Astrocyte (in vitro differentiated cells and primary cell): Measurements from ENCODE around the gene PTPRM. TPM values are rescaled to one million over a fixed set of nuclear protein-coding genes. Genes with fewer than 3 reads are reported as not detected.

Source experiments
- DNase-seq: peaks from one replicate; pipeline ENCODE4 v3.0.0-alpha.2; 2010; ENCODE audit warnings: low read depth
- FAIRE-seq: peaks from 2 replicates; lab custom pipeline; 2011; peaks lifted over from hg19 to GRCh38; lab: Jason Lieb, UNC
- H2AFZ ChIP-seq: 2 replicates; pipeline ENCODE4 v1.6.0; 2012; ENCODE audit warnings: low read depth, low read length, inconsistent platforms
- H3K27ac ChIP-seq: 2 replicates; pipeline ENCODE4 v1.5.1; 2011; ENCODE audit warnings: low read depth, low read length, inconsistent platforms
- H3K27me3 ChIP-seq: 2 replicates; pipeline ENCODE4 v1.6.0; 2011; ENCODE audit warnings: low read length, inconsistent platforms; ENCODE audit not compliant: insufficient read depth
- H3K36me3 ChIP-seq: 2 replicates; pipeline ENCODE4 v1.5.1; 2011; ENCODE audit warnings: low read length, inconsistent platforms; ENCODE audit not compliant: insufficient read depth
- H3K4me1 ChIP-seq: 2 replicates; pipeline ENCODE4 v1.5.1; 2011; ENCODE audit warnings: low read length, inconsistent platforms; ENCODE audit not compliant: insufficient read depth
- H3K4me2 ChIP-seq: 2 replicates; pipeline ENCODE4 v1.6.0; 2012; ENCODE audit warnings: low read length, inconsistent platforms
- H3K4me3 ChIP-seq: 2 replicates; pipeline ENCODE4 v1.5.1; 2011; ENCODE audit warnings: low read depth, mild to moderate bottlenecking, low read length, inconsistent platforms; ENCODE audit not compliant: insufficient read depth
- H3K79me2 ChIP-seq: 2 replicates; pipeline ENCODE4 v1.6.0; 2012; ENCODE audit warnings: mild to moderate bottlenecking, low read length, inconsistent platforms; ENCODE audit not compliant: insufficient read depth
- H3K9ac ChIP-seq: 2 replicates; pipeline ENCODE4 v1.6.0; 2012; ENCODE audit warnings: mild to moderate bottlenecking, low read length, inconsistent platforms
- H3K9me3 ChIP-seq: 2 replicates; pipeline ENCODE4 v1.5.1; 2012; ENCODE audit warnings: low read depth, mild to moderate bottlenecking, low read length, inconsistent platforms; ENCODE audit not compliant: insufficient read depth
- H4K20me1 ChIP-seq: 2 replicates; pipeline ENCODE4 v1.6.0; 2012; ENCODE audit warnings: low read length, inconsistent platforms; ENCODE audit not compliant: insufficient read depth
- H3K27ac Mint-ChIP-seq: one replicate; pipeline ENCODE4 v1.8.0; 2021; ENCODE audit warnings: mild to moderate bottlenecking, mixed read lengths; ENCODE audit not compliant: unreplicated experiment
- H3K27me3 Mint-ChIP-seq: one replicate; pipeline ENCODE4 v1.8.0; 2021; ENCODE audit warnings: low read depth, mixed read lengths; ENCODE audit not compliant: unreplicated experiment
- H3K36me3 Mint-ChIP-seq: one replicate; pipeline ENCODE4 v1.8.0; 2021; ENCODE audit warnings: low read depth, mixed read lengths; ENCODE audit not compliant: unreplicated experiment
- H3K4me1 Mint-ChIP-seq: one replicate; pipeline ENCODE4 v1.8.0; 2021; ENCODE audit warnings: low read depth, mixed read lengths; ENCODE audit not compliant: unreplicated experiment
- H3K4me3 Mint-ChIP-seq: one replicate; pipeline ENCODE4 v1.8.0; 2021; ENCODE audit warnings: mild to moderate bottlenecking, moderate library complexity, mixed read lengths; ENCODE audit not compliant: unreplicated experiment
- H3K9me3 Mint-ChIP-seq: one replicate; pipeline ENCODE4 v1.8.0; 2021; ENCODE audit warnings: mild to moderate bottlenecking, mixed read lengths; ENCODE audit not compliant: unreplicated experiment
- EZH2 ChIP-seq: IDR thresholded peaks from 2 replicates; pipeline ENCODE4 v1.6.1; 2012; ENCODE audit warnings: mild to moderate bottlenecking, low read length, inconsistent platforms; ENCODE audit not compliant: insufficient read depth
- total RNA-seq: library from RNA; stranded (reverse); gene quantifications from 2 replicates; pipeline ENCODE4 v1.2.1, GENCODE V29; 2021
- TF ChIP-seq, protein P1 (sequence below): IDR thresholded peaks from 2 replicates; pipeline ENCODE4 v1.5.1; 2011; ENCODE audit warnings: low read depth, mild to moderate bottlenecking, inconsistent platforms, low read length, moderate library complexity; ENCODE audit not compliant: insufficient read depth

PTPRM gene
- total RNA-seq, 1 donor from 2014 or later, result 59.6 TPM

GRCh38 chr18:8175501-8176061, 608.5 kb downstream of the PTPRM start:
- DNase-seq (no peak), FAIRE-seq (no peak)
- Mint-ChIP-seq H3K36me3 (peaks cover 5% of the 10 kb centered on the region), H3K4me3 (no peak overlapping the region), H3K27ac (no peak overlapping the region), H3K9me3 (no peaks in the 10 kb centered on the region), H3K4me1 (peaks cover 14% of the 10 kb centered on the region), H3K27me3 (no peaks in the 10 kb centered on the region)
- Histone ChIP-seq H3K4me3 (no peak overlapping the region), H2AFZ (no peak overlapping the region), H3K27ac (no peak overlapping the region), H4K20me1 (no peaks in the 10 kb centered on the region), H3K79me2 (no peaks in the 10 kb centered on the region), H3K4me1 (no peaks in the 10 kb centered on the region), H3K9me3 (no peaks in the 10 kb centered on the region), H3K27me3 (no peaks in the 10 kb centered on the region), H3K4me2 (no peak overlapping the region), H3K36me3 (no peaks in the 10 kb centered on the region), H3K9ac (no peak overlapping the region)
- no peak for TF ChIP-seq EZH2
- TF ChIP-seq, protein P1, sequence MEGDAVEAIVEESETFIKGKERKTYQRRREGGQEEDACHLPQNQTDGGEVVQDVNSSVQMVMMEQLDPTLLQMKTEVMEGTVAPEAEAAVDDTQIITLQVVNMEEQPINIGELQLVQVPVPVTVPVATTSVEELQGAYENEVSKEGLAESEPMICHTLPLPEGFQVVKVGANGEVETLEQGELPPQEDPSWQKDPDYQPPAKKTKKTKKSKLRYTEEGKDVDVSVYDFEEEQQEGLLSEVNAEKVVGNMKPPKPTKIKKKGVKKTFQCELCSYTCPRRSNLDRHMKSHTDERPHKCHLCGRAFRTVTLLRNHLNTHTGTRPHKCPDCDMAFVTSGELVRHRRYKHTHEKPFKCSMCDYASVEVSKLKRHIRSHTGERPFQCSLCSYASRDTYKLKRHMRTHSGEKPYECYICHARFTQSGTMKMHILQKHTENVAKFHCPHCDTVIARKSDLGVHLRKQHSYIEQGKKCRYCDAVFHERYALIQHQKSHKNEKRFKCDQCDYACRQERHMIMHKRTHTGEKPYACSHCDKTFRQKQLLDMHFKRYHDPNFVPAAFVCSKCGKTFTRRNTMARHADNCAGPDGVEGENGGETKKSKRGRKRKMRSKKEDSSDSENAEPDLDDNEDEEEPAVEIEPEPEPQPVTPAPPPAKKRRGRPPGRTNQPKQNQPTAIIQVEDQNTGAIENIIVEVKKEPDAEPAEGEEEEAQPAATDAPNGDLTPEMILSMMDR, result no peak

GRCh38 chr18:8176109-8176508, 609.0 kb downstream of the PTPRM start:
- TF ChIP-seq, protein P1, result no peak
- TF ChIP-seq EZH2, result no peak
- Mint-ChIP-seq H3K4me3 (no peak overlapping the region), H3K36me3 (peaks cover 6% of the 10 kb centered on the region), H3K27ac (no peak overlapping the region), H3K4me1 (peaks cover 14% of the 10 kb centered on the region), H3K27me3 (no peaks in the 10 kb centered on the region), H3K9me3 (no peaks in the 10 kb centered on the region)
- no peak overlapping the region for H2AFZ ChIP-seq
- no peaks in the 10 kb centered on the region for H3K36me3 ChIP-seq
- H3K4me2 ChIP-seq, result no peak overlapping the region
- H3K9me3 ChIP-seq, result no peaks in the 10 kb centered on the region
- H3K79me2 ChIP-seq, result no peaks in the 10 kb centered on the region
- no peak for FAIRE-seq
- no peaks in the 10 kb centered on the region for H3K27me3 ChIP-seq
- H3K4me3 ChIP-seq, result no peak overlapping the region
- no peak overlapping the region for H3K9ac ChIP-seq
- H3K27ac ChIP-seq, result no peak overlapping the region
- no peak for DNase-seq
- H4K20me1 ChIP-seq, result no peaks in the 10 kb centered on the region
- no peaks in the 10 kb centered on the region for H3K4me1 ChIP-seq

- FAIRE-seq (no peak), DNase-seq (no peak)
- H2AFZ ChIP-seq, result no peak overlapping the region
- Mint-ChIP-seq H3K36me3 (peaks cover 6% of the 10 kb centered on the region), H3K4me3 (no peak overlapping the region), H3K4me1 (peaks cover 14% of the 10 kb centered on the region), H3K27me3 (no peaks in the 10 kb centered on the region), H3K9me3 (no peaks in the 10 kb centered on the region), H3K27ac (no peak overlapping the region)
- H3K4me1 ChIP-seq, result no peaks in the 10 kb centered on the region
- H3K36me3 ChIP-seq, result no peaks in the 10 kb centered on the region
- H3K9me3 ChIP-seq, result no peaks in the 10 kb centered on the region
- H3K27ac ChIP-seq, result no peak overlapping the region
- H3K79me2 ChIP-seq, result no peaks in the 10 kb centered on the region
- no peak for TF ChIP-seq EZH2
- TF ChIP-seq, protein P1, result no peak
- no peaks in the 10 kb centered on the region for H4K20me1 ChIP-seq
- no peaks in the 10 kb centered on the region for H3K27me3 ChIP-seq
- no peak overlapping the region for H3K4me3 ChIP-seq
- no peak overlapping the region for H3K9ac ChIP-seq
- H3K4me2 ChIP-seq, result no peak overlapping the region
These were observed 609.4 kb downstream of the PTPRM start for GRCh38 chr18:8176554-8176953.
